Measurements from ENCODE around the gene UBL7. TPM values are rescaled to one million over a fixed set of nuclear protein-coding genes. Genes with fewer than 3 reads are reported as not detected.

UBL7 gene
- total RNA-seq, 1 experiment from 2014 or later = 47.5 TPM

GRCh38 chr15:74402337-74402841 is 58.6 kb downstream of the UBL7 start:
- H4K91ac ChIP-seq (ENCODE audit: insufficient read length, low read depth, low read length) = no peak overlapping the region
- no peak overlapping the region for H2BK20ac ChIP-seq (ENCODE audit: low read depth, low read length, poor library complexity, severe bottlenecking)
- H3K18ac ChIP-seq (ENCODE audit: insufficient read length, low read depth, low read length) = no peak overlapping the region
- H3K79me1 ChIP-seq (ENCODE audit: insufficient read depth, low read depth, low read length, poor library complexity, severe bottlenecking) = no peaks in the 10 kb centered on the region
- no peak overlapping the region for H2BK12ac ChIP-seq (ENCODE audit: insufficient read length, low read depth, low read length)
- WGBS (ENCODE audit: extremely low coverage, insufficient read length, low lambda C conversion rate) = no CpG with 5 or more reads among the region's 5 CpGs
- no peak overlapping the region for H3K23ac ChIP-seq (ENCODE audit: insufficient read length, low read depth, low read length)
- H2BK15ac ChIP-seq (ENCODE audit: low read depth, low read length) = no peak overlapping the region
- no peak overlapping the region for H4K8ac ChIP-seq (replicated peaks; ENCODE audit: insufficient read length, low read depth, low read length)
- no peak overlapping the region for H3K9ac ChIP-seq (ENCODE audit: extremely low read depth, insufficient read length, low read length)
- H2BK120ac ChIP-seq (ENCODE audit: low read depth, low read length, poor library complexity, severe bottlenecking) = no peak overlapping the region
- Mint-ChIP-seq H3K36me3 (ENCODE audit: insufficient read depth in 1 of 3, low read depth in 3 of 3) (no peaks in the 10 kb centered on the region), H3K27ac (no peak overlapping the region; a peak in 1 of 7 replicates), H3K27me3 (ENCODE audit: low read depth) (no peaks in the 10 kb centered on the region; the same call in 1 of the 2 replicates), H3K4me1 (peaks cover 18 to 33% of the 10 kb centered on the region in 2 experiments), H3K9me3 (no peaks in the 10 kb centered on the region), H3K4me3 (no peak overlapping the region)
- H3K9me3 ChIP-seq (ENCODE audit: control insufficient read depth, low read depth, low read length) = no peaks in the 10 kb centered on the region
- H3K27me3 ChIP-seq (ENCODE audit: insufficient read depth, low read length) = no peaks in the 10 kb centered on the region
- no peak for DNase-seq
- no peak overlapping the region for H3K27ac ChIP-seq (ENCODE audit: insufficient read length, low read depth, low read length)
- H3K4ac ChIP-seq (ENCODE audit: low read depth, low read length) = no peak overlapping the region
- H2AK5ac ChIP-seq (ENCODE audit: insufficient read length, low read length) = no peak overlapping the region
- peaks cover 5% of the 10 kb centered on the region; the same call in 1 of the 2 replicates for H3K4me1 ChIP-seq (ENCODE audit: insufficient read depth, low read length)
- no peak overlapping the region for H4K5ac ChIP-seq (ENCODE audit: insufficient read length, low read depth, low read length)
- H3K79me2 ChIP-seq (ENCODE audit: insufficient read depth, low read length) = no peaks in the 10 kb centered on the region
- H3K23me2 ChIP-seq (ENCODE audit: insufficient read length, low read depth, low read length, poor library complexity, severe bottlenecking) = no peaks in the 10 kb centered on the region
- TF ChIP-seq CTCF (conservative IDR thresholded peaks at IDR 0.05) = no peak
- H2AFZ ChIP-seq (ENCODE audit: low read length) = no peak overlapping the region
- H4K20me1 ChIP-seq (ENCODE audit: control insufficient read depth, insufficient read depth, insufficient read length) = no peaks in the 10 kb centered on the region
- no peak overlapping the region for H3T11ph ChIP-seq (ENCODE audit: low read length)
- H3K14ac ChIP-seq (ENCODE audit: insufficient read depth, low read length) = no peak overlapping the region
- H2BK5ac ChIP-seq (ENCODE audit: insufficient read length, low read length) = no peak overlapping the region
- no peak overlapping the region for H3K56ac ChIP-seq (ENCODE audit: insufficient read length, low read depth, low read length)
- no peak overlapping the region for H3K4me2 ChIP-seq (ENCODE audit: insufficient read depth, insufficient read length, low read length)

Data from H9 (cell line).